Measurements from ENCODE around the gene DNAH3.

Gene DNAH3

GRCh38 chr16:20901436-20902112 is 249.1 kb downstream of the DNAH3 start:
- DNase-seq (ENCODE audit: extremely low read depth, low read depth) = no peak
- no peak for TF ChIP-seq CTCF (IDR thresholded peaks at IDR 0.05; ENCODE audit: low read depth, low read length, missing control alignments)
- H3K4me3 ChIP-seq (replicated peaks; ENCODE audit: low read depth, low read length) = peak overlapping the region; percentile 94

GRCh38 chr16:20901068-20901435 is 249.6 kb downstream of the DNAH3 start:
- TF ChIP-seq CTCF (IDR thresholded peaks at IDR 0.05; ENCODE audit: low read depth, low read length, missing control alignments) = no peak
- no peak for DNase-seq (ENCODE audit: extremely low read depth, low read depth)
- peak overlapping the region; percentile 94 for H3K4me3 ChIP-seq (replicated peaks; ENCODE audit: low read depth, low read length)

- peak within 1 kb of the TSS; percentile 94 for H3K4me3 ChIP-seq (replicated peaks; ENCODE audit: low read depth, low read length)
- peak; percentile 97 for DNase-seq (ENCODE audit: extremely low read depth, low read depth)
- no peak for TF ChIP-seq CTCF (IDR thresholded peaks at IDR 0.05; ENCODE audit: low read depth, low read length, missing control alignments)
These were observed 250.2 kb downstream of the DNAH3 start, which contains the start of the genes DCUN1D3 and LYRM1 for GRCh38 chr16:20900299-20901067. Gene DCUN1D3, minus strand, starts transcription at chr16:20900358. Its CDS starts 37,820 bp downstream, at chr16:20862538. Gene LYRM1, plus strand, starts transcription at chr16:20900771. Its CDS starts 14,785 bp downstream, at chr16:20915556.

GRCh38 chr16:20899477-20900298 is 251.0 kb downstream of the DNAH3 start:
- DNase-seq (ENCODE audit: extremely low read depth, low read depth) = no peak
- TF ChIP-seq CTCF (IDR thresholded peaks at IDR 0.05; ENCODE audit: low read depth, low read length, missing control alignments) = no peak
- peak overlapping the region; percentile 94 for H3K4me3 ChIP-seq (replicated peaks; ENCODE audit: low read depth, low read length)

- DNase-seq (ENCODE audit: extremely low read depth, low read depth) = no peak
- no peak for TF ChIP-seq CTCF (IDR thresholded peaks at IDR 0.05; ENCODE audit: low read depth, low read length, missing control alignments)
These were observed 251.6 kb downstream of the DNAH3 start for GRCh38 chr16:20899071-20899470.

GRCh38 chr16:20897922-20898321 is 252.7 kb downstream of the DNAH3 start:
- no peak for TF ChIP-seq CTCF (IDR thresholded peaks at IDR 0.05; ENCODE audit: low read depth, low read length, missing control alignments)
- peak overlapping the region; percentile 94; the same call in 1 of the 2 replicates for H3K4me3 ChIP-seq (replicated peaks; ENCODE audit: low read depth, low read length)
- DNase-seq (ENCODE audit: extremely low read depth, low read depth) = no peak

More at GRCh38 chr16:20899071-20899470, 251.6 kb downstream of the DNAH3 start:
- peak overlapping the region; percentile 94 for H3K4me3 ChIP-seq (replicated peaks; ENCODE audit: low read depth, low read length)

Measured in HFF-Myc (cell line).